GM10266 (cell line): Measurements from ENCODE around the gene ZNF792.
"Not testable (repeated sequence)": the region's sequence is repeated elsewhere in the genome, so short reads cannot be mapped to it uniquely, and the experiment has no call there.

Experiments used
- DNase-seq: peaks from one replicate; pipeline ENCODE4 v3.0.0; 2012; ENCODE audit errors: extremely low spot score
- TF ChIP-seq, protein P1 (sequence below): IDR thresholded peaks from 2 replicates; pipeline ENCODE4 v1.5.1; 2012; ENCODE audit warnings: mild to moderate bottlenecking, low read depth; ENCODE audit not compliant: control insufficient read depth, insufficient read depth; ENCODE audit errors: missing control alignments

ZNF792 gene

DNA sequence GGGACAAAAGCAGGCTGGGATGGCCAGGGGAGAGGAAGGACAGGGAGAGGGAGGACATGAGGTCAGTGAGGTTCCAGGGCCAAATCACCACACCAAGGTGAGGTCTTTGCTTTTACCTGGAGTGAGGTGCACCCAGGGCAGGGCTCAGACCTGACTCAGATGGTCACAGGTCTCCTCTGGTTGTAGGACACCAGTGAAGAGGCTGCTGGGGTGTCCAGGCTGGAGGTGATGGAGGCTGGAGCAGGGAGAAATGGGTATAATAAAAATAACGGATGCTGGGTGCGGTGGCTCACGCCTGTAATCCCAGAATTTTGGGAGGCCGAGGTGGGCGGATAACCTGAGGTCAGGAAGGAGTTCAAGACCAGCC, 43.0 kb upstream of the ZNF792 start:
- no peak for DNase-seq
- TF ChIP-seq, protein P1, sequence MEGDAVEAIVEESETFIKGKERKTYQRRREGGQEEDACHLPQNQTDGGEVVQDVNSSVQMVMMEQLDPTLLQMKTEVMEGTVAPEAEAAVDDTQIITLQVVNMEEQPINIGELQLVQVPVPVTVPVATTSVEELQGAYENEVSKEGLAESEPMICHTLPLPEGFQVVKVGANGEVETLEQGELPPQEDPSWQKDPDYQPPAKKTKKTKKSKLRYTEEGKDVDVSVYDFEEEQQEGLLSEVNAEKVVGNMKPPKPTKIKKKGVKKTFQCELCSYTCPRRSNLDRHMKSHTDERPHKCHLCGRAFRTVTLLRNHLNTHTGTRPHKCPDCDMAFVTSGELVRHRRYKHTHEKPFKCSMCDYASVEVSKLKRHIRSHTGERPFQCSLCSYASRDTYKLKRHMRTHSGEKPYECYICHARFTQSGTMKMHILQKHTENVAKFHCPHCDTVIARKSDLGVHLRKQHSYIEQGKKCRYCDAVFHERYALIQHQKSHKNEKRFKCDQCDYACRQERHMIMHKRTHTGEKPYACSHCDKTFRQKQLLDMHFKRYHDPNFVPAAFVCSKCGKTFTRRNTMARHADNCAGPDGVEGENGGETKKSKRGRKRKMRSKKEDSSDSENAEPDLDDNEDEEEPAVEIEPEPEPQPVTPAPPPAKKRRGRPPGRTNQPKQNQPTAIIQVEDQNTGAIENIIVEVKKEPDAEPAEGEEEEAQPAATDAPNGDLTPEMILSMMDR: no peak

- no peak for DNase-seq
Measured at GRCh38 chr19:35006342-35006998, 42.4 kb upstream of the ZNF792 start.

DNA sequence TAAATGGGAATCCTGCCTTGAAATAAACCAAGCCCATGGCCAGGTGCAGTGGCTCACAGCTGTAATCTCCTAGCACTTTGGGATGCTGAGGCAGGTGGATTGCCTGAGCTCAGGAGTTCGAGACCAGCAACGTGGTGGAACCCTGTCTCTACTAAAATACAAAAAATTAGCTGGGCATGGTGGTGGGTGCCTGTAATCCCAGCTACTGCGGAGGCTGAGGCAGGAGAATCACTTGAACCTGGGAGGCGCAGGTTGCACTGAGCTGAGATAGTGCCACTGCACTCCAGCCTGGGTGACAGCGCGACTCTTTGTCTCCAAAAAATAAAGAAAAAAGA, 41.9 kb upstream of the ZNF792 start:
- not testable (repeated sequence) for DNase-seq

More at GRCh38 chr19:35006342-35006998, 42.4 kb upstream of the ZNF792 start:
- TF ChIP-seq, protein P1: no peak

GRCh38 chr19:35005256-35005977, 41.4 kb upstream of the ZNF792 start:
- DNase-seq: no peak
- TF ChIP-seq, protein P1: no peak

GRCh38 chr19:35004517-35005255, 40.7 kb upstream of the ZNF792 start:
- TF ChIP-seq, protein P1: no peak
- DNase-seq: no peak

DNA sequence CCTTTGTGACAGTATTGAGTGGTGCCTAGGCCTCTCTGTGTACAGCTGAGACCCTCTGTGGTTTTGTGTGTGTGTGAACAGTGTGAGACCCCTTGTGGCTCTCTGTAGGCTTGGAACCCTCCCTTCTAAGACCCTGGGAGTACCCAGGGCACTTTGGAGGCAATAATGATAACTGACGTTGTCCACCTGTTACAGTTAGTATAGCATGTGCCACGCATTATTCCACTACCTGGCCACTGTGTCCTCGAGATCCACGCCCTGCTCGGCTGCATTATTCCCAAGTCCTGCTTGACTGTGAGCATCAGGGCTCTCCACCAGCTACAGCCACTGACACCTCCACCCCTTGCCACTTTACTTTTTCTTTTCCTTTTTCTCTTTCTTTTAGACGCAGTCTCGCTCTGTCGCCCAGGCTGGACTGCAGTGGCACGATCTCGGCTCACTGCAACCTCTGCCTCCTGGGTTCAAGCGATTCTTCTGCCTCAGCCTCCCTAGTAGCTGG, 38.1 kb upstream of the ZNF792 start:
- no peak for DNase-seq
- TF ChIP-seq, protein P1: no peak

DNA sequence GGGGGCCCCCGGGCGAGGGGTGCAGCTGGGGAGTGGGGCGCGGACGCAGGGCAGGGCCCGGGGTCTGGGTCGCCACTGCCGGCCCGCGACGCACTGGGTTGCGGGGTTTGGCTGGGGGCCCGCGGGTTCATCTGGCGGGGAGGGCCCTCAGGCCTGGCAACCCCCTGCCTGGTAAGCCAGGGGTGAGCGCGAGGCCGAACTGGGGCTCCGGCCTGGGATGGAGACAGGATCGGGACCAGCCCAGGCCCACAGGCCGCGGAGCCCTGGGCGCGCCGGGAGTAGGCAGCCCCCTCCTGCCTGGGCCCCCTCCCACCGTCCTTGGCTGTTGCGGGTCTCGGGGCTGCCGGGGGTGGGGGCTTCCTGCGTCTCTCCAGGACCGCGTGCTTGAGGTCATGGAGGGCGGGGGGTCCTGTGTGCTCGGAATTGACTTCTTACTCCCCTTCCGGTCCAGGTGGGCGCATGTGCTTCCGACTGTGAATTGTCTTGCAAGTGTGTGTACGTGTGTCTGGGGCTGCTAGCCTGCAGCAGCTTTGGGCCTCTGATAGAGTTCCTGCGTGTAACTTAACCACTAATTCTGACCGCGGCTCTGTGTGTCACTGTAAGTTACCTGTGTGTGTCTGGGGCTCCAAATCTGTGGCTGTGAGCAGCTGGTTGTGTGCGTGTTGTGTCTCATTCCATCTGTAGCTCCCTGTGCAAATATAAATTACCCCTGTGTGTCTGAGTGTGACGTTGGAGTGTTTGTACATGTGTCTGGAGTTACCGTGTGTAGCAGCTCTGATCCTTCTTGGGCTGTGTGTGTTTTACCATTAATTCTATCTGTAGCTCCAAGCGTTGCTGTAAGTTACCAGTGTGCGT, 36.8 kb upstream of the ZNF792 start:
- DNase-seq: peak; percentile 53
- TF ChIP-seq, protein P1: no peak
